KOPT-K1 (cell line): ENCODE results near the gene ASB16.

Source experiments
- H3K27ac ChIP-seq: fragments of 200-600 bp; sonication (generic); 2 replicates; pipeline ENCODE4 v1.5.1; 2016; ENCODE audit warnings: antibody characterized with exemption, mild to moderate bottlenecking, low read depth, low read length; ENCODE audit not compliant: poor library complexity, severe bottlenecking
- H3K36me3 ChIP-seq: fragments of 200-600 bp; sonication (generic); 2 replicates; pipeline ENCODE4 v1.5.1; 2017; ENCODE audit warnings: antibody characterized with exemption, mild to moderate bottlenecking, low read length, moderate library complexity; ENCODE audit not compliant: insufficient read depth
- H3K9me3 ChIP-seq: fragments of 200-600 bp; sonication (generic); 2 replicates; pipeline ENCODE4 v1.5.1; 2017; ENCODE audit warnings: antibody characterized with exemption, low read length, mild to moderate bottlenecking; ENCODE audit not compliant: insufficient read depth, poor library complexity, severe bottlenecking

Gene ASB16

GRCh38 chr17:44218344-44219107 is 48.0 kb downstream of the ASB16 start:
- H3K27ac ChIP-seq, result peak overlapping the region; percentile 97
- H3K9me3 ChIP-seq, result no peaks in the 10 kb centered on the region
- peaks cover 34% of the 10 kb centered on the region for H3K36me3 ChIP-seq

- Histone ChIP-seq H3K9me3 (no peaks in the 10 kb centered on the region), H3K36me3 (peaks cover 28% of the 10 kb centered on the region), H3K27ac (peak overlapping the region; percentile 97)
Measured at GRCh38 chr17:44219108-44219615, 48.7 kb downstream of the ASB16 start.

GRCh38 chr17:44219616-44220212 is 49.2 kb downstream of the ASB16 start, which contains the start of gene UBTF:
Gene UBTF, minus strand, starts transcription at chr17:44219675. Its CDS starts 1,446 bp downstream, at chr17:44218229.
- no peaks in the 10 kb centered on the region for H3K9me3 ChIP-seq
- peak within 1 kb of the TSS; percentile 97 for H3K27ac ChIP-seq
- peaks cover 22% of the 10 kb centered on the region for H3K36me3 ChIP-seq

GRCh38 chr17:44220213-44221083 is 49.9 kb downstream of the ASB16 start:
- Histone ChIP-seq H3K9me3 (no peaks in the 10 kb centered on the region), H3K27ac (peak overlapping the region; percentile 97), H3K36me3 (peaks cover 15% of the 10 kb centered on the region)

GRCh38 chr17:44221084-44221861 is 50.8 kb downstream of the ASB16 start:
- Histone ChIP-seq H3K9me3 (no peaks in the 10 kb centered on the region), H3K36me3 (peaks cover 7% of the 10 kb centered on the region; the same call in 1 of the 2 replicates), H3K27ac (peak overlapping the region; percentile 97)

GRCh38 chr17:44221862-44222111 is 51.3 kb downstream of the ASB16 start:
- Histone ChIP-seq H3K36me3 (peaks cover 2% of the 10 kb centered on the region; the same call in 1 of the 2 replicates), H3K27ac (no peak overlapping the region), H3K9me3 (no peaks in the 10 kb centered on the region)

GRCh38 chr17:44222112-44222869 is 51.8 kb downstream of the ASB16 start:
- no peak overlapping the region for H3K27ac ChIP-seq
- no peaks in the 10 kb centered on the region for H3K9me3 ChIP-seq
- no peaks in the 10 kb centered on the region for H3K36me3 ChIP-seq

GRCh38 chr17:44223541-44224071 is 53.1 kb downstream of the ASB16 start:
- Histone ChIP-seq H3K36me3 (no peaks in the 10 kb centered on the region), H3K9me3 (no peaks in the 10 kb centered on the region), H3K27ac (no peak overlapping the region)
